NCI-H1694 treated with DMSO at 0.1 percent for 48 hours (cell line): ENCODE measurements around the gene ZNF235.
"Not testable (repeated sequence)": the region's sequence is repeated elsewhere in the genome, so short reads cannot be mapped to it uniquely, and the experiment has no call there.

ENCODE experiments used
- DNase-seq: peaks from one replicate; lab custom pipeline; 2025; lab: John Stamatoyannopoulos, UW

Gene ZNF235

GRCh38 chr19:44255705-44256411, 49.0 kb downstream of the ZNF235 start:
- no peak for DNase-seq

GRCh38 chr19:44254496-44254895, 50.3 kb downstream of the ZNF235 start:
- no peak for DNase-seq

GRCh38 chr19:44253392-44253791, 51.4 kb downstream of the ZNF235 start:
- DNase-seq, result not testable (repeated sequence)

- not testable (repeated sequence) for DNase-seq
These were observed 52.5 kb downstream of the ZNF235 start for GRCh38 chr19:44252332-44252731.

GRCh38 chr19:44236384-44236783, 68.4 kb downstream of the ZNF235 start:
- no peak for DNase-seq
